A549 (cell line): ENCODE results near the gene PLCB4.

Experiments
- HDAC2 ChIP-seq: fragments of 200-600 bp; sonication (generic); IDR thresholded peaks from 2 replicates; pipeline ENCODE4 v1.6.1; 2016
- KDM5A ChIP-seq: fragments of 200-600 bp; sonication (generic); IDR thresholded peaks from 2 replicates; pipeline ENCODE4 v1.6.1; 2016; ENCODE audit warnings: antibody characterized with exemption, mild to moderate bottlenecking
- MYC ChIP-seq: IDR thresholded peaks from 2 replicates; pipeline ENCODE4 v1.6.1; 2012; ENCODE audit warnings: mild to moderate bottlenecking, inconsistent platforms, low read length, improper control_type of control experiment, borderline replicate concordance
- POLR2A ChIP-seq: IDR thresholded peaks from 2 replicates; pipeline ENCODE4 v1.6.1; 2012; ENCODE audit warnings: mild to moderate bottlenecking, low read length
- POLR2AphosphoS2 ChIP-seq: conservative IDR thresholded peaks from 2 replicates; pipeline ENCODE4 v1.6.1; 2012; ENCODE audit warnings: low read length, improper control_type of control experiment, inconsistent platforms
- RAD21 ChIP-seq, 2 experiments: fragments of >200 bp in 1 of 2; sonication (Bioruptor Twin) in 1 of 2; formaldehyde crosslinking in 1 of 2; IDR thresholded peaks in 1 of 2; conservative IDR thresholded peaks in 1 of 2; 2 replicates in 1 of 2; 3 replicates in 1 of 2; pipeline ENCODE4 v1.6.1; 2012 to 2018; ENCODE audit warnings: inconsistent platforms in 1 of 2
- RCOR1 ChIP-seq: fragments of 150-350 bp; IDR thresholded peaks from 2 replicates; pipeline ENCODE4 v1.6.1; 2014; ENCODE audit warnings: antibody characterized with exemption, low read length, low read depth
- ZFP36 ChIP-seq: fragments of 450-650 bp; IDR thresholded peaks from 2 replicates; pipeline ENCODE4 v1.6.1; 2014; ENCODE audit warnings: borderline replicate concordance; ENCODE audit not compliant: partially characterized antibody
- ZSCAN20 ChIP-seq: fragments of 250-450 bp; sonication (Bioruptor Pico); IDR thresholded peaks from 2 replicates; pipeline ENCODE4 v1.8.0; 2022; ENCODE audit warnings: mild to moderate bottlenecking, moderate library complexity
- TF ChIP-seq, protein P1 (sequence below): fragments of >200 bp; sonication (Bioruptor Twin); formaldehyde crosslinking; IDR thresholded peaks from 3 replicates; pipeline ENCODE4 v1.5.1; 2016
- TF ChIP-seq, protein P2 (sequence below): fragments of 250-450 bp; sonication (Bioruptor Pico); IDR thresholded peaks from 2 replicates; pipeline ENCODE4 v1.5.0; 2021; ENCODE audit warnings: mild to moderate bottlenecking, moderate library complexity, borderline replicate concordance
- TF ChIP-seq, protein P3 (sequence below): fragments of 150-350 bp; IDR thresholded peaks from 2 replicates; pipeline ENCODE4 v1.6.1; 2014; ENCODE audit warnings: low read depth, mild to moderate bottlenecking, low read length

DNA sequence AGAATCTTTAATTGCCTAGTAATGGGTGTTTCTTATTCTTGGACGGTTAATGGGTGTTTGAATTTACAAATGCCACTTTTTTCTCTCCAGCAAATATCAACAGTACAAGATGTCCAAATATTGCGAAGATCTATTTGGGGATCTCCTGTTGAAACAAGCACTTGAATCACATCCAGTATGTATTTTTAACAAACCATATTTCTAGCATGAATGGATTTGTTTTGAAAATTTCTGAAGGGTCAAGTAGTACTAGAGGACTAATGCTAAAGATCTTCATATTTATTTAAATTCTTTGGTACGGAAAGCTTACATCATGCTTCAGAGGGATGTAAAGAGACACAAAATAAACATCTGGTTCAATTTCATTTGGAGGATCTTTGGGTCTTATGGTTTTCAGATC is 321.6 kb downstream of the PLCB4 start:
- TF ChIP-seq ZFP36 (no peak), ZSCAN20 (CRISPR knock-in tag) (no peak), HDAC2 (no peak), MYC (no peak), POLR2A (no peak), RAD21 (conservative IDR thresholded peaks at IDR 0.05 in 1 of 2, IDR thresholded peaks at IDR 0.05 in 1 of 2) (no peak), POLR2AphosphoS2 (no peak), KDM5A (no peak), RCOR1 (no peak)
- TF ChIP-seq, protein P1, sequence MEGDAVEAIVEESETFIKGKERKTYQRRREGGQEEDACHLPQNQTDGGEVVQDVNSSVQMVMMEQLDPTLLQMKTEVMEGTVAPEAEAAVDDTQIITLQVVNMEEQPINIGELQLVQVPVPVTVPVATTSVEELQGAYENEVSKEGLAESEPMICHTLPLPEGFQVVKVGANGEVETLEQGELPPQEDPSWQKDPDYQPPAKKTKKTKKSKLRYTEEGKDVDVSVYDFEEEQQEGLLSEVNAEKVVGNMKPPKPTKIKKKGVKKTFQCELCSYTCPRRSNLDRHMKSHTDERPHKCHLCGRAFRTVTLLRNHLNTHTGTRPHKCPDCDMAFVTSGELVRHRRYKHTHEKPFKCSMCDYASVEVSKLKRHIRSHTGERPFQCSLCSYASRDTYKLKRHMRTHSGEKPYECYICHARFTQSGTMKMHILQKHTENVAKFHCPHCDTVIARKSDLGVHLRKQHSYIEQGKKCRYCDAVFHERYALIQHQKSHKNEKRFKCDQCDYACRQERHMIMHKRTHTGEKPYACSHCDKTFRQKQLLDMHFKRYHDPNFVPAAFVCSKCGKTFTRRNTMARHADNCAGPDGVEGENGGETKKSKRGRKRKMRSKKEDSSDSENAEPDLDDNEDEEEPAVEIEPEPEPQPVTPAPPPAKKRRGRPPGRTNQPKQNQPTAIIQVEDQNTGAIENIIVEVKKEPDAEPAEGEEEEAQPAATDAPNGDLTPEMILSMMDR = no peak
- TF ChIP-seq, protein P2, sequence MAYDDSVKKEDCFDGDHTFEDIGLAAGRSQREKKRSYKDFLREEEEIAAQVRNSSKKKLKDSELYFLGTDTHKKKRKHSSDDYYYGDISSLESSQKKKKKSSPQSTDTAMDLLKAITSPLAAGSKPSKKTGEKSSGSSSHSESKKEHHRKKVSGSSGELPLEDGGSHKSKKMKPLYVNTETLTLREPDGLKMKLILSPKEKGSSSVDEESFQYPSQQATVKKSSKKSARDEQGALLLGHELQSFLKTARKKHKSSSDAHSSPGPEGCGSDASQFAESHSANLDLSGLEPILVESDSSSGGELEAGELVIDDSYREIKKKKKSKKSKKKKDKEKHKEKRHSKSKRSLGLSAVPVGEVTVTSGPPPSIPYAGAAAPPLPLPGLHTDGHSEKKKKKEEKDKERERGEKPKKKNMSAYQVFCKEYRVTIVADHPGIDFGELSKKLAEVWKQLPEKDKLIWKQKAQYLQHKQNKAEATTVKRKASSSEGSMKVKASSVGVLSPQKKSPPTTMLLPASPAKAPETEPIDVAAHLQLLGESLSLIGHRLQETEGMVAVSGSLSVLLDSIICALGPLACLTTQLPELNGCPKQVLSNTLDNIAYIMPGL (CRISPR knock-in tag) = no peak
- TF ChIP-seq, protein P3, sequence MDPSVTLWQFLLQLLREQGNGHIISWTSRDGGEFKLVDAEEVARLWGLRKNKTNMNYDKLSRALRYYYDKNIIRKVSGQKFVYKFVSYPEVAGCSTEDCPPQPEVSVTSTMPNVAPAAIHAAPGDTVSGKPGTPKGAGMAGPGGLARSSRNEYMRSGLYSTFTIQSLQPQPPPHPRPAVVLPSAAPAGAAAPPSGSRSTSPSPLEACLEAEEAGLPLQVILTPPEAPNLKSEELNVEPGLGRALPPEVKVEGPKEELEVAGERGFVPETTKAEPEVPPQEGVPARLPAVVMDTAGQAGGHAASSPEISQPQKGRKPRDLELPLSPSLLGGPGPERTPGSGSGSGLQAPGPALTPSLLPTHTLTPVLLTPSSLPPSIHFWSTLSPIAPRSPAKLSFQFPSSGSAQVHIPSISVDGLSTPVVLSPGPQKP = no peak
